Stimulated activated CD8-positive, alpha-beta memory T cell treated with anti-CD3 and anti-CD28 coated beads, Interleukin-4, amount 100 ng/mL, for 1 hour (primary cell): Measurements from ENCODE around the gene ZNF565.
"Not testable (repeated sequence)": the region's sequence is repeated elsewhere in the genome, so short reads cannot be mapped to it uniquely, and the experiment has no call there.

Experiments used
- DNase-seq, 2 donors: peaks; one replicate each; pipeline ENCODE4 v3.0.0-alpha.2; 2020; ENCODE audit warnings: low read depth in 2 of 2, low spot score in 1 of 2

ZNF565 gene

DNA sequence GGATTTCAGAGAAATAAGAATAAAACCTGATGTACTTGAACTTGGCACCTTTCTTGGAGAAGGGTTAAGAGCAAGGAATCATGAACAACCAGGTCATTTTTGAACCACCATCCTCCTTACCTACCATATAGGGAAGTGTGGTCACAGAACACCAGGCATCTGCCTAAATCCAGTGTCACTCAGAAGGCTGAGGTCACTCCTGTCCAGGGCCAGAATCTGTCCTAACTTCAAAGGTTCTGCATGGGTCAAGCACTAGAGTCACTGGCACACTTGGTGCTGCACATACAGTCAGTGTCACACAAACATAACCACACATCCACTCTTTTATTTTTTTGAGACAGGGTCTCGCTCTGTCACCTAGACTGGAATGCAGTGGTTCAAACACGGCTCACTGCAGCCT, 1.6 kb downstream of the ZNF565 start:
- DNase-seq = no peak

DNA sequence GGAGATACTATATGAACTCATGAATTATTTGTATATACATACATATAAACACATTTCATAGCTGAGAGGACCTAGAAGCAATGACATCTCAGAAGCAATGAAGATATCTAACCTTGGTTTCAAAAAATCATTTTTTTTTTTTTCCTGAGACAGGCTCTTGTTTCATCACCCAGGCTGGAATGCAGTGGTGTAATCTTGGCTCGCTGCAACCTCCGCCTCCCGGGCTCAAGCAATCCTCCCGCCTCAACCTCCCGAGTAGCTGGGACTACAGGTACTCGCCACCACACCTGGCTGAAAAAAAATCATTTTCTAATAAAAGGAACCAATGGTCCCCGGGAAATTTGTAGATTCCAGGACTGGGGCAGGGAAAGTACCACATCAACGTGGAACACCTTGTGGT, 4.0 kb downstream of the ZNF565 start:
- DNase-seq = no peak

DNA sequence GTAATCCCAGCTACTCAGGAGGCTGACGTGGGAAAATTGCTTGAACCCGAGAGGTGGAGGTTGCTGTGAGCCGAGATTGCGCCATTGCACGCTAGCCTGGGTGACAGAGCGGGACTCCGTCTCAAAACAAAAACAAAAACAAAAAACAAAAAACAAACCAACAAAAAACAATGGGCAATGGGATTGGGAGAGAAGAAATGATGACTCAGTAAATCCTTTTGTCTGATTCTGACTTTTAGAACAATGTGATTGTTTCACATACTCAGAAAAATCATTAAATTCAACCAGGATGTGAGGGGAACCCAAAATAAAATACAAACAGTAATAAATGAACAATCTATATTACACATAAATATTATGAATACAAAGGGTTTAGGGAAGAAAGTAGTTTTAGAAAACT, 5.1 kb downstream of the ZNF565 start:
- no peak for DNase-seq

DNA sequence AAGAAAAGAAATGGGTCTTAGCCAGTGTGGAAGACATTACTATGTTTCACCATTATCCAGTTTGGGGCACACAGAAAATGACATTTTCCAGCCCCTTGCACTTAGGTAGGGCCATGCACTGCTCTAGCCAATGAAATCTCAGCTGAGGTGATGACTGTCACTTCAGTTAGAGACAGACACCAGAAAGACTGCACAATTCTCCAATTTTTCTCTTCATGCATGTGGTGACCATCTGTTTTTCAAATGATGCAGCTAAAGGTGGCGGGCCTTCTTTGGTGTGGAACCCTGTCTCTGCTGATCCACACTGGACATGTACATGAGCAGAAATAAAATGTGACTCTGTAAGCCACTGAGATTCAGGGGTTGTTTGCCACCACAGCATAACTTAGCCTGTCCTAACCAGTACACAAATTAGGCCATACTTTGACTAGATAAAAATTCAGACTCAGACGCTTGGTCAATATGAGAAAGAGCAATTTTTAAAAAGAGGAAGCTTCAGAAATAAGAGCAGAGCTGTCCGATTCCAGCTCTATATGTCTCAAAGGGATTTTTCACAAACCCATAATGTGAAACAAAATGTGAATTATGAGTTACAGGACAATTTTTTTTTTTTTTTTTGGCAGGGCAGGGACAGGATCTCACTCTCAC, 6.7 kb downstream of the ZNF565 start:
- DNase-seq = no peak

DNA sequence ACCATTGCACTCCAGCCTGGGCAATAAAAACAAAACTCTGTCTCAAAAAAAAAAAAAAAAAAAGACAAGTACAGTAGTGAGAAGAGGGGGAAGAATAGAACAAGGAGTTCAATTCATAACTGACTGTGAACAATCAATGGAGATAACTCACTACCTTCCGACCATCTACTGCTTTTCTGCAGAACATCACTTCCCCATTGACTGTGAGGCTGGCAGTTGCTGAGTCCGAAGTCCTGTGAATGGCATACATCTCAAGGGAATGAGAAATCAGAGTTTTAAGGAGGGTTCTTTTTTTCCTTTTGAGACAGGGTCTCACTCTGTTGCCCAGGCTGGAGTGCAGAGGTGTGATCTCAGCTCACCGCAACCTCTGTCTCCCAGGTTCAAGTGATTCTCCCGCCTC, 11.2 kb downstream of the ZNF565 start:
- no peak for DNase-seq

DNA sequence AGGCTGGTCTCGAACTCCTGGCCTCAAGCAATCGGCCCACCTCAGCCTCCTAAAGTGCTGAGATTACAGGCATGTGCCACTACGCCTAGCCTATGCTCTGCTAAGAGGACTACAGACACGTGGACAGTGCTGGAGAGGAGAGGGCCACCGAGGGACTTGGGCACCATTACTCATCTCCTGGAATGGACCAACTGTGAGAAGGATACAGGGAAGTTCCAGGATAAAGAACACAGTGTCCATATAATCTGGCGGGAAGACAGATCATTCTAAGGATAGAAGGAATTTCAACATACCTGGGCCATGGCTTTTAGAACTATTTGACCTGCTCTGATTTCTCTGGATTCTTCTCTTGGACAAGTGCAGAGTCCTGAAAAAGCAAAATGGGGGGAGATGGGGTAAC, 12.8 kb downstream of the ZNF565 start:
- no peak for DNase-seq

DNA sequence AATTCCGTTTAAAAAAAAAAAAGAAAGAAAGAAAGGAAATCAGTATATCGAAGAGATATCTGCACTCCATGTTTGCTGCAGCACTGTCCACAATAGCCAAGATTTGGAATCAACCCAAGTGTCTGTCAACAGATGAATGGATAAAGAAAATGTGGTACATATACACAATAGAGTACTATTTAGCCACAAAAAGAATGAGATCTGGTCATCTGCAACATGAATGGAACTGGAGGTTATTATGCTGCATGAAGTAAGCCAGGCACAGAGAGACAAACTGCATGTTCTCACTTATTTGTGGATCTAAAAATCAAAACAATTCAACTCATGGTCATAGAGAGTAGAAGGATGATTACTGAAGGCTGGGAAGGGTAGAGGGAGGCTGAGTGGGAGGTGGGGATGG, 16.3 kb downstream of the ZNF565 start:
- no peak for DNase-seq

DNA sequence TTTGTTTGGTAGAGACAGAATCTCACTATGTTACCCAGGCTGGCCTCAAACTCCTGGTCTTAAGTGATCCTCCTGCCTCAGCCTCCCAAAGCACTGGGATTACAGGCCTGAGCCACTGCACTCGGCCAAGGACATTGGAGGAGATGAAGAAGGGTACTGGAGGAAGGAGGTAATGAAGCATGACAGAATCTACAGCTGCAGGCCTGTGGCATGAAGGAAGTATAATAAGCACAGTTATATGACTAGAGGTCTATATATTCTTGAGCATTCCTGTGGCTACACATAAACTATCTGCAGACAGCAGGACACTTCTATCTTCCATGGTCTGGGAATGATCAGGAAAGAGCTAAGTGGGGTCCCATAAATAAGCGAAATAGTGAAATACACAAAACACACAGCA, 18.2 kb downstream of the ZNF565 start:
- no peak for DNase-seq

DNA sequence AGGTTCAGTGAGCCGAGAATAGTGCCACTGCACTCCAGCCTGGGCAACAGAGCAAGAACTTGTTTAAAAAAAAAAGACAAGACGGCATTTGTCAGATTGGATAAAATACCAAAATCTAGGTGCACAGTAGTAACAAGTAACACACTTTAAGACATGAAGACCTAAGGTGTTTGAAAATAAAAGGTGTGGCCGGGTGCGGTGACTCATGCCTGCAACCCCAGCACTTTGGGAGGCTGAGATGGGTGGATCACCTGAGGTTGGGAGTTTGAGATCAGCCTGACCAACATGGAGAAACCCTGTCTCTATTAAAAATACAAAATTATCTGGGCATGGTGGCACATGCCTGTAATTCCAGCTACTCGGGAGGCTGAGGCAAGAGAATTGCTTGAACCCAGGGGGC, 27.7 kb downstream of the ZNF565 start:
- not testable (repeated sequence) for DNase-seq

DNA sequence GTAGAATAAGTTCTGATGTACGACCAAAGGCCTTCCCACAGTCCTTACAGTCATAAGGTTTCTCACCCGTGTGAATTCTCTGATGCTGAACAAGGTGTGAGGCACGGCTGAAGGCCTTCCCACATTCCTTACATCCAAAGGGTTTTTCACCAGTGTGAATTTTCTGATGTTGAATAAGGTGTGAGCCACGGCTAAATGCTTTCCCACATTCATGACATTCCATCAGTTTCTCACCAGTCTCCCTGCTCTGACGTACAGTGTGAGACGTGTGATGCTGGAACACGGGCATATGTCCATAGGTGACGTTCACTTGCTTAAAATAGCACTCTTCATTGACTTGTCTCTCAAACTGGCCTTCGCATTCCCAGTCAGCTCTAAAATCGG, 31.2 kb downstream of the ZNF565 start:
- no peak for DNase-seq

DNA sequence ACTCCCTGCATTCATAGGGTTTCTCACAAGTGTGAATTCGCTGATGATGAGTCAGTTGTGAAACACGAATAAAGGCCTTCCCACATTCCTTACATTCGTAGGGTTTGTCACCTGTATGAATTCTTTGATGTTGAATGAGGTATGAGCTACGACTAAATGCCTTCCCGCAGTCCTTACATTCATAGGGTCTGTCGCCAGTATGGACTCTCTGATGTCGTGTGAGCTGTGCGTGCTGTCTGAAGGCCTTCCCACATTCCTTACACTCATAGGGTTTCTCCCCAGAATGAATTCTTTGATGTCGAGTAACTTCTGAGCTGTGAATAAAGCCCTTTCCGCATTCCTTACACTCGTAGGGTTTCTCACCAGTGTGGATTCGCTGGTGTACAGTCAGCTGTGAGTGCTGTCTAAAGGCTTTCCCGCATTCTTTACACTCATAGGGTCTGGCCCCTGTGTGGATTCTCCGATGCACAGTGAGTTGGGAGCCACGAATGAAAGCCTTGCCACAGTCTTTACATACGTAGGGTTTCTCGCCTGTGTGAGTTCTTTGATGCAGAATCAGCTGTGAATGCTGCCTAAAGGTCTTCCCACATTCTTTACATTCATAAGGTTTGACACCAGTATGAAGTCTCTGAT, 31.7 kb downstream of the ZNF565 start:
- no peak for DNase-seq

DNA sequence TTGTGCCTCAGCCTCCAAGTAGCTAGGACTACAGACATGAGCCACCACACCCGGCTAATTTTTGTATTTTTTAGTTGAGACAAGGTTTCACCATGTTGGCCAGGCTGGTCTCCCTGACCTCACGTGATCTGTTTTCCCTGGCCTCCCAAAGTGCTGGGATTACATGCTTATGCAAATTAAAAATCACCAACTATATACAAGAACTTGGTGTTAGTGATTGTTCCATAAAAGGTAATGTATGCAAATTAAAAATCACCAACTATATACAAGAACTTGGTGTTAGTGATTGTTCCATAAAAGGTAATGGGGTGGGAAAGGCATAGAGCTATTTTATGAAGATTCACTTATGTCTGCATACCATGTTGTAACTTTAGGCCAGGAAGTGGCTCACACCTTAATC, 35.4 kb downstream of the ZNF565 start:
- not testable (repeated sequence) for DNase-seq

DNA sequence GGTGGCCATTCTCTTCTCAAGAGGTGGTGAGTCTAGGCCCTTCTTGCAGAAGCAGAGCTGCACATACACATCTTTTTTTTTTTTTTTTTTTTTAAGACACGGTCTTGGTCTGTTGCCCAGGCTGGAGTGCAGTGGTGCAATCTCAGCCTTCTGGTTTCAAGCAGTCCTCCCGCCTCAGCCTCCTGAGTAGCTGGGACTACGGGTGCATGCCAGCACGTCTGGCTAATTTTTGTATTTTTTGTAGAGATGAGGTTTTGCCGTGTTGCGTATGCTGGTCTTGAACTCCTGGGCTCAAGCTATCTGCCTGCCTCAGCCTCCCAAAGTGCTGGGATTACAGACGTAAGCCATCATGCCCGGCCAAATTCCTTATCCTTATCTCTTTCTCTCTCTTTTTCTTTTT, 40.6 kb downstream of the ZNF565 start:
- not testable (repeated sequence) for DNase-seq

DNA sequence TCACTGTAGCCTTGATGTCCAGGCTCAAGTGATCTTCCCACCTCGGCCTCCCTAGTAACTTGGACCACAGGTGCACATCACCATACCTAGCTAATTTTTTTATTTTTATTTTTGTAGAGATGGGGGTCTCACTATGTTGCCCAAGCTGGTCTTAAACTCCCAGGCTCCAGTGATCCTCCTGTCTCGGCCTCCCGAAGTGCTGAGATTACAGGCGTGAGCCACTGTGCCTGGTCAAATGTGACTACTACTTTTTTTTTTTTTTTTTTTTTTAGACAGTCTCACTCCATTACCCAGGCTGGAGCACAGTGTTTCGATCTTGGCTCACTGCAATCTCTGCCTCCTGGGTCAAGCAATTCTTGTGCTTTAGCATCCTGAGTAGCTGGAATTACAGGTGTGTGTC, 41.6 kb downstream of the ZNF565 start:
- DNase-seq = no peak

DNA sequence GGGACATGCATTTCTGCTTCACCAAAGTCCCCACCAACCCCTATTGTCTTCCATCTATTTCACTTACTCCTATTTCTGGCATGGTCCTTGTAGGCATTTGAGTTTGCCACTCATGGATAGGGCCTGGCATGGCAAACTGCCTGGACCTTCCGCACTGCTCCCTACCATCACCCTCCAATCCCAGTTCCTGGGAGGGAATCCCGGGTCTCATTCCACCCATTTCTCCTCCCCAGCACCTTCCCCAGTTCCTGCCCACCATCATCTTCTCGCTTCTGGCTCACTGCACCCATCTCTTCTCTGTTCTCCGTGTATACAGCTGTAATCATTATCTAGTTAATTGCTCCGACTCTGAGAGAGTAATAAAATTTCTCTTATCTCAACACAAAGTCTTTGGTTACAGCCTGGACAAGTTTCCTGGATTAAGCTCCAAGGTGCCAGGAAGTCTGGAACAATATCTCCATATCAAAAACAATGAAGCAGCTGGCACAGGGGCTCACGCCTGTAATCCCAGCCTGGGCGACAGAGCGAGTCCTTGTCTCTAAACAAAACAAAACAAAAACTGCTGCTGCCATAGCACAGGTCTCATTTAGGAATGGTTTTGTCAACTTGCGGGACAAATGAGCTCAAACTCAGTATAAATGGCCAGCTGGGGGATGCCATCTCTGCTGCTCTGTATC, 45.2 kb downstream of the ZNF565 start:
- no peak for DNase-seq

DNA sequence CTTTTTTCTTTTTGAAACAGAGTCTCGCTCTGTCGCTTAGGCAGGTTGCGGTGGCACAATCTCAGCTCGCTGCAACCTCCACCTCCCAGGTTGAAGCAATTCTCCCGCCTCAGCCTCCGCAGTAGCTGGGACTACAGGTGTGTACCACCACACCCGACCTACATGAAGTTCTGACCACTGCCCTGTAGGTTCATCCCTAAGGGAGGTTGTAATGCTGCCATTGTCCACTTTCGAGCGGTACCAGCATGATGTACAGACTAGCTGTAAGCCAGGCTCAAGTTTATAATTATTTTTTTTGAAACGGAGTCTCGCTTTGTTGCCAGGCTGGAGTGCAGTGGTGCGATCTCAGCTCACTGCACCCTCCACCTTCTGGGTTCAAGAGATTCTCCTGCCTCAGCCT, 50.7 kb downstream of the ZNF565 start:
- DNase-seq = no peak

DNA sequence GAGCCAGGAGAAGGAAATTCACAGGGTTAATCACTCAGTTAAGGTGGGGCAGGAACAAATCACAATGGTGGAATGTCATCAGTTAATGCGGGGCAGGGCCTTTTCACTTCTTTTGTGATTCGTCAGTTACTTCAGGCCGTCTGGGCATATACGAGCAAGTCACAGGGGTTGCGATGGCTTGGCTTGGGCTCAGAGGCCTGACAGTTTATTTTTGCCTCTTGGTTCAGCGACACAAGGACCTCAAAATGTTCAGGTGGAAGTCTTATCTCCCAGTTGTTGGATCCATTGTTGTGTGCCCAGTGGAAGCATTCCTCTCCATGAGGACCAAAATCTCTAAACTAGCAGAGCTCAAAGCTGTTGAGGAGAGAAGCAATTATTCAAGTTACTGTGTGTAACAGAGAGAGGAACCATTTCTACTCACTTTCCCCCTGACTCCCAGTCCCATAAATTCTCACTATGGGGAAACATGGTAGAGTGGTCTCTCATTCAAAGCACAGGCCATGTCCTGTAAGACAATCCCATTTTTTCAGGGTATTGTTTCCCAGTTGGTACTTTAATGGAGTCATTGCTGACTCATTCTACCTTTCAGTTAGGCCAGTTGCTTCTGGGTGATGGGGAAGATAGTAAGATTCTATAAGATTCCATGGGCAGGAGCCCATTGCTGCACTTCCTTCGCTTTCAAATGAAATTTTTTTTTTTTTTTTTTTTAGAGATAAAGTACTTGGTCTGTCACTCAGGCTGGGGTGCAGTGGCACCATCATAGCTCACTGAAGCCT, 53.5 kb downstream of the ZNF565 start:
- no peak for DNase-seq

DNA sequence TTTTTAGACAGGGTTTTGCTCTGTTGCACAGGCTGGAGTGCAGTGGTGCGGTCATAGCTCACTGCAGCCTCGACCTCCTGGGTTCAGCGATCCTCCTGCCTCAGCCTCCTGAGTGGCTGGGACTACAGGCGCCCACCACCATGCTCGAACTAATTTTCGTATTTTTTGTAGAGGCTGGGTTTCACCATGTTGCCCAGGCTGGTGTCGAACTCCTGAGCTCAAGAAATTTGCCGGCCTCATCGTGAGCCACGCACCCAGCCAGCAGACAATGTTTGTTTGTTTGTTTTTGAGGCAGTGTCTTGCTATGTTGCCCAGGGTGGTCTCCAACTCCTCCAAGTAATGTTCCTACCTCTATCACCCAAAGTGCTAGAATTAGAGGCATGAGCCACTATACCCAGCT, 61.3 kb downstream of the ZNF565 start:
- no peak for DNase-seq

DNA sequence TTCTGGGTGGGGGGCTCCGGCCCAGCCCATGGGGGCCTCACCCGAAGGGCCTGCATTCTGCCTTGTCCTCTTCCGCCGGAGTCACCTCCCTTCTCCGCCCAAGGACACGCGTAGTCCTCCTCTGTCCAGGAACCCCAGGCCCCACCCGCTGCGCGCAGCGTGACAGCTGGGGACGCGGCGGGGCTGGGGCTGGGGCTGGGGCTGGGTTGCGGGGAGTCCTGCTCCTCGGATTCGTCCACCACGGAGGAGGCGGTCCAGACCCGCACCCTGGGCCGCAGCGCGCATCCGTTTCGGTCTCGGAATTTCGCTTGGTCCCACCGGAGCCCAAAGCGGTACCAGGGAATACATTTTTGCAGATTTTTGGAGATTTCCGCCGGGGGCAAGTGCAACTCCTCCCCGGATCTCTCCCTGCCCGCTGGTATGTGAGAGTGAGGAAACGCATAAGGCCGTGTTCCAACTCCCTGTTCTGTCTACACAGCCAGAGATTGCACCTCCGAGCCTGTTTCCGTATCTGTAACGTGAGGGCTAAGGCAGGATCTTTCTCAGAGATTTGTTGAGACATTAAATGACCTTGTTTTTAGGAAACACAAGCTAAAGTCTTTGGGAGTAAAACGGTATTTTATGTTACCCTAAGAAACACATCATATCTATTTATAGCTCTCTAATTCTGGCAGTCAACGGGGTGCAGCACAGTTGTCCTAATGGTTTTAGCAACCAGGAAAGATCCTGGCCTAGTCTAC, 61.9 kb downstream of the ZNF565 start, which contains the start of gene COX7A1:
Gene COX7A1 (minus strand): TSS at position 96 of the 740 bp plus-strand sequence. CDS start 40 bp downstream, at position 56.
- no peak for DNase-seq

DNA sequence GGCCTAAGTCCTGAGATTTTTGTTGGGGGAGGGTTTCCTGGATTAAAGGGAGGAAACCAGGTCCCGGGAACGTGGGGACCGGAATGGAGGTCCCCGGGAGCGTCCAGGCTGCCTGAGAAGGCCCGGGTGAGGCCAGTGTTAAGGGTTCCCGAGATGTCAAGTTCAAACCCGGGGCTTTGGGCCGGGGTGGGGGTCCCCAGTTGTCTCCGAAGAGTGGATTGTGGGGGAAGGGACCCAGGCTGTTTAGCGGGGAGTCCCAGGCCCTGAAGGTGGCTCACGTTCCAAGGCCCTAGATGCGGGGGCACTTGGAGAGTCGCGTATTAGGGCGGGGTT, 62.5 kb downstream of the ZNF565 start:
- DNase-seq = no peak
